HFFc6 (cell line): ENCODE results near the gene DCTD. TPM values are rescaled to one million over a fixed set of nuclear protein-coding genes. Genes with fewer than 3 reads are reported as not detected.

Experiments
- DNase-seq: peaks from one replicate; pipeline ENCODE4 v3.0.0-alpha.2; 2018
- H3K27ac Mint-ChIP-seq: 2 replicates; pipeline ENCODE4 v1.8.0; 2020; ENCODE audit warnings: mild to moderate bottlenecking, mixed read lengths
- H3K27me3 Mint-ChIP-seq: 2 replicates; pipeline ENCODE4 v1.8.0; 2021; ENCODE audit warnings: mild to moderate bottlenecking, moderate library complexity, mixed read lengths; ENCODE audit not compliant: insufficient read depth
- H3K36me3 Mint-ChIP-seq: 2 replicates; pipeline ENCODE4 v1.8.0; 2021; ENCODE audit warnings: low read depth, mixed read lengths
- H3K4me1 Mint-ChIP-seq: 2 replicates; pipeline ENCODE4 v1.8.0; 2020; ENCODE audit warnings: low read depth, mixed read lengths
- H3K4me3 Mint-ChIP-seq: 2 replicates; pipeline ENCODE4 v1.8.0; 2020; ENCODE audit warnings: mild to moderate bottlenecking, moderate library complexity, mixed read lengths
- H3K9me3 Mint-ChIP-seq: 2 replicates; pipeline ENCODE4 v1.8.0; 2020; ENCODE audit warnings: mild to moderate bottlenecking, mixed read lengths
- total RNA-seq, 6 experiments: library from RNA; stranded (reverse); fragmentation: NEBNext Ultra II Directional; extraction: Animal tissue kit (Norgen Biotek cat#: 25700); gene quantifications; 2 replicates in 1 of 6; 3 replicates in 5 of 6; pipeline ENCODE4 v1.2.3, GENCODE V29; 2021
- TF ChIP-seq, protein P1 (sequence below): fragments of 200-600 bp; sonication (generic); IDR thresholded peaks from 2 replicates; pipeline ENCODE4 v1.5.0; 2021; ENCODE audit warnings: antibody characterized with exemption, mild to moderate bottlenecking

DCTD gene
- total RNA-seq, 6 experiments from 2014 or later, result 160 to 197 (median 171) TPM

DNA sequence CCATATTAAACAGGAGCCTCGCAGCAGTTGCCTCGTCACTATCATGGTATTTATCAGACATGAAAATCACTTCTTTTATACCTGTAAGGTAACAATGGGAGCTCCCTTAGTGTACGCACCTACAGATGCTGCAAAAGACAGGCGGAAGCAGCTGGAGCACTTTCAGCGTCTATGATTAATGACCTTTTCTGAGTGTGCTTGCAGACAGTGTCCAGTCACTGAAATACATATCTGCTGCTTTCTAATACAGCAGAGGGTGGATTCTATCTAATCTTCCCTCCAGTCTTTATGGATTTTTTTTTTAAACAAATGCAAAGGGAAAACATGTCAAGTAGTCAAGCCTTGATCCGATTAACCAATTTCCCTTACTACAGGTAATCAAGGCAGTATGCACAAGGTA, 24.1 kb downstream of the DCTD start:
- H3K4me1 Mint-ChIP-seq, result no peaks in the 10 kb centered on the region
- H3K4me3 Mint-ChIP-seq, result no peak overlapping the region
- no peaks in the 10 kb centered on the region; the same call in 1 of the 2 replicates for H3K27me3 Mint-ChIP-seq
- no peak for DNase-seq
- H3K9me3 Mint-ChIP-seq, result no peaks in the 10 kb centered on the region
- no peak overlapping the region for H3K27ac Mint-ChIP-seq
- H3K36me3 Mint-ChIP-seq, result peaks cover 68% of the 10 kb centered on the region
- TF ChIP-seq, protein P1, sequence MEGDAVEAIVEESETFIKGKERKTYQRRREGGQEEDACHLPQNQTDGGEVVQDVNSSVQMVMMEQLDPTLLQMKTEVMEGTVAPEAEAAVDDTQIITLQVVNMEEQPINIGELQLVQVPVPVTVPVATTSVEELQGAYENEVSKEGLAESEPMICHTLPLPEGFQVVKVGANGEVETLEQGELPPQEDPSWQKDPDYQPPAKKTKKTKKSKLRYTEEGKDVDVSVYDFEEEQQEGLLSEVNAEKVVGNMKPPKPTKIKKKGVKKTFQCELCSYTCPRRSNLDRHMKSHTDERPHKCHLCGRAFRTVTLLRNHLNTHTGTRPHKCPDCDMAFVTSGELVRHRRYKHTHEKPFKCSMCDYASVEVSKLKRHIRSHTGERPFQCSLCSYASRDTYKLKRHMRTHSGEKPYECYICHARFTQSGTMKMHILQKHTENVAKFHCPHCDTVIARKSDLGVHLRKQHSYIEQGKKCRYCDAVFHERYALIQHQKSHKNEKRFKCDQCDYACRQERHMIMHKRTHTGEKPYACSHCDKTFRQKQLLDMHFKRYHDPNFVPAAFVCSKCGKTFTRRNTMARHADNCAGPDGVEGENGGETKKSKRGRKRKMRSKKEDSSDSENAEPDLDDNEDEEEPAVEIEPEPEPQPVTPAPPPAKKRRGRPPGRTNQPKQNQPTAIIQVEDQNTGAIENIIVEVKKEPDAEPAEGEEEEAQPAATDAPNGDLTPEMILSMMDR, result no peak

DNA sequence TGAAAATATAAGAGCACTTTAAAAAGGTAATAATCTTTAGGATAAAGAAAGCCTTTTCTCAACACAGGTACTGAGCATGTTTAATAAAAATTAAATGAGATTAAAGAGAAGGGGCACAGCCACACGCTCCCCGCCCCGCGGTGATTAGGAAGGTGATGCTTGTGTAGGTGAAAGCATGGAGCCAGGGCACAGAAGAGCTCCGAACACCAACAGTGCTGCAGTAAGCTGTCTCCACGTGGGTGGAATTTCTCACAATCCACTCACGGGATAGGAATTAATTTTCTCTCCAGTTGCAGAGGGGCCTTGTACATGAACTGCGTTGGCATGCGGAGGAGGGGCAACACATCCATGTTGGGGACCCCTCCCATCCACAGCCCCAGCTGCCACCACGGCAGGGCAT, 27.0 kb downstream of the DCTD start:
- Mint-ChIP-seq H3K4me1 (no peaks in the 10 kb centered on the region), H3K9me3 (no peaks in the 10 kb centered on the region), H3K27ac (no peak overlapping the region), H3K27me3 (no peaks in the 10 kb centered on the region; the same call in 1 of the 2 replicates), H3K4me3 (no peak overlapping the region), H3K36me3 (peaks cover 85% of the 10 kb centered on the region)
- TF ChIP-seq, protein P1, result no peak
- DNase-seq, result no peak

DNA sequence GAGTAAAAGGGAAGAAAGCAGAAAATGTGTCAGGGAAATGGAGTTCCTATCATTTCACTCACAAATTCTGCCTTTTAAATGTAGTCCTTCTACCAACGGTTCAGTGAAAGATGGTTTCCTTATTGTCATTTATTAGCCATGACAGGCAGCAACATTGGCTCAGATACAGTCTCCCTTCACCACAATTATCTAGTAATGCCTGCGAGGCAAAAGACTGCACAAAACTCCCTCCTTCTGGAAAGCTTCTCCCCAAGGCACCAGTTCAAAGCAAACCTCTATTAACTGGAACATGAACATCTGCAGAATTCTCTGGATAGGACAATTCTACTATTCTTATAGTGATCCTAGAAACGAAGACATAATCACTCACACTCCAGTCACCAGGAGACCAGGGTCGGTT, 28.3 kb downstream of the DCTD start:
- H3K9me3 Mint-ChIP-seq, result no peaks in the 10 kb centered on the region
- H3K27me3 Mint-ChIP-seq, result no peaks in the 10 kb centered on the region; the same call in 1 of the 2 replicates
- H3K27ac Mint-ChIP-seq, result no peak overlapping the region
- peaks cover 88% of the 10 kb centered on the region for H3K36me3 Mint-ChIP-seq
- DNase-seq, result no peak
- TF ChIP-seq, protein P1, result no peak
- no peaks in the 10 kb centered on the region for H3K4me1 Mint-ChIP-seq
- no peak overlapping the region for H3K4me3 Mint-ChIP-seq

DNA sequence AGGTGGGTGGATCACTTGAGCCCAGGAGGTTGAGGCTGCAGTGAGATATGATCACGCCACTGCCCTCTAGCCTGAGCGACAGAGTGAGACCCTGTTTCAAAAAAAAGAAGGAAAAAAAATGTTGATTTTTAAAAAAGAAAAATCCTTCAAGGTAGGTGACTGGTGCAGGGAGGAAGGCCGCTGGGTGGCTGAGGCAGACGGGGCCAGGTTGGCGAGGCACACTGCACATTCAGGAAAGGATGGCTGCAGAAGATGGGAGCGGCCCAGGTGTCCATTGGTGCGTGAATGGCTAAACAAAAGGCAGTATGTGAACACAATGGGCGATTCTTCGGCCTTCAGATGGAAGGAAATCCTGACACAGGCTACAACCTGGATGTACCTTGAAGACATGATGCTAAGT, 30.4 kb downstream of the DCTD start:
- Mint-ChIP-seq H3K27ac (no peak overlapping the region), H3K36me3 (peaks cover 90% of the 10 kb centered on the region), H3K4me1 (no peaks in the 10 kb centered on the region), H3K27me3 (no peaks in the 10 kb centered on the region; the same call in 1 of the 2 replicates), H3K9me3 (no peaks in the 10 kb centered on the region), H3K4me3 (no peak overlapping the region)
- no peak for DNase-seq
- TF ChIP-seq, protein P1, result no peak

DNA sequence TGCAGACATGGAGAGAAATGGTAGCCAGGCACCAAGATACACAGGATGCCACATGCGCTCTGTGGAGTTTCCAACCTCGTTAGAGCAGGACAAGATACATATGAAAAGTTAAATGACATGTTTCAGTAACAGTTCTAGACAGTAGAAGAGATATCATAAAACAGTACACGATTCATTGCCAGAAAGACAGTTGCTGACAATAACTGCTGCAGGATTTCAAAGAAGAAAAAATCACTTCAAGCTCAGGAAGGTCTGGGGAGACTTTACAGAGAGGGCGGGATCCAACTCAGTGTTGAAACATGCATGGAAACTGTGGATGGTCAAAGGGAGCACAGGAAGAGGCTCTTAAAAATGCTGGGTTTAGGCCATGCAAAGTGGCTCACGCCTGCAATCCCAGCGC, 31.0 kb downstream of the DCTD start:
- H3K9me3 Mint-ChIP-seq, result no peaks in the 10 kb centered on the region
- DNase-seq, result no peak
- H3K27me3 Mint-ChIP-seq, result no peaks in the 10 kb centered on the region; the same call in 1 of the 2 replicates
- no peak overlapping the region for H3K4me3 Mint-ChIP-seq
- TF ChIP-seq, protein P1, result no peak
- H3K36me3 Mint-ChIP-seq, result peaks cover 87% of the 10 kb centered on the region
- no peaks in the 10 kb centered on the region for H3K4me1 Mint-ChIP-seq
- no peak overlapping the region for H3K27ac Mint-ChIP-seq

DNA sequence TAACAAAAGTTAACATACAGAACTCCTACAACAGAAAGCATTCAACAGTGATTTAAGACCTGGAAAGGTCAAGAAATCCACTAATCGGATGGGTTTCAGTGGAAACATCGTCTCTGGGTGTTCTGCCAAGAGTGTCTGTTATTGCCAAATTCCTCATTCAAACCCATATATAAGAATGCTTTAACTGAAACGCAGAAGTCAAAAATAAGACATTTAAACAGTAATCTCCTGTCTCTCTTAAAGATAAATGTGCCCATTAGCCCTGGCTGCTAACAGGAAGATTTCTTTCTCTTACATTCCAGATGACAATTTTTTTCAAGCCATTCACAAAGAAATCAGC, 31.5 kb downstream of the DCTD start:
- H3K4me3 Mint-ChIP-seq, result no peak overlapping the region
- H3K36me3 Mint-ChIP-seq, result peaks cover 87% of the 10 kb centered on the region
- H3K4me1 Mint-ChIP-seq, result no peaks in the 10 kb centered on the region
- H3K27me3 Mint-ChIP-seq, result no peaks in the 10 kb centered on the region
- TF ChIP-seq, protein P1, result no peak
- no peak for DNase-seq
- no peaks in the 10 kb centered on the region for H3K9me3 Mint-ChIP-seq
- no peak overlapping the region for H3K27ac Mint-ChIP-seq
